Posterior vena cava (tissue), 2 donors: ENCODE measurements around the gene BAHCC1. TPM values are rescaled to one million over a fixed set of nuclear protein-coding genes. Genes with fewer than 3 reads are reported as not detected.

Experiments used
- DNase-seq: peaks from one replicate; pipeline ENCODE4 v3.0.0-alpha.2; 2020; ENCODE audit warnings: low spot score
- intact Hi-C, 2 donors: fragments of 100-400 bp; cut with DNase I; formaldehyde crosslinking; loops; one replicate each; pipeline versions ENCODE4 v1.14.1 to v1.14.2; 2022 to 2023
- total RNA-seq, 2 donors: library from RNA; stranded (reverse); fragmentation: NEBNext Ultra II Directional; extraction: Animal tissue kit (Norgen Biotek cat#: 25700); gene quantifications; one replicate each; pipeline ENCODE4 v1.2.1, GENCODE V29; 2021
- donor health status: DM: yes; HTN: yes; CAD: no.
- donor health status: DM: yes; HTN: yes; CAD: no.

BAHCC1 gene
- total RNA-seq, 2 donors from 2014 or later, result 17.3 to 19.1 TPM

GRCh38 chr17:81365601-81366585 is 29.4 kb upstream of the BAHCC1 start:
- intact Hi-C loops, result no loop called here
- no peak for DNase-seq

GRCh38 chr17:81366648-81367047 is 28.6 kb upstream of the BAHCC1 start:
- no peak for DNase-seq
- intact Hi-C loops, result no loop called here

GRCh38 chr17:81367171-81367570 is 28.1 kb upstream of the BAHCC1 start:
- DNase-seq, result no peak
- intact Hi-C loops, result no loop called here

- DNase-seq, result no peak
- intact Hi-C loops, result loop anchor here in 1 of 2 donors (1.0 kb wide), 1 partner anchor 38 kb away; no protein-coding TSS in a partner anchor
Measured at GRCh38 chr17:81368161-81369022, 26.9 kb upstream of the BAHCC1 start.

- intact Hi-C loops, result no loop called here
- no peak for DNase-seq
Measured at GRCh38 chr17:81370294-81370693, 25.0 kb upstream of the BAHCC1 start.

GRCh38 chr17:81371910-81372760 is 23.1 kb upstream of the BAHCC1 start:
- no peak for DNase-seq
- intact Hi-C loops, result no loop called here

GRCh38 chr17:81373536-81374160 is 21.6 kb upstream of the BAHCC1 start:
- DNase-seq, result no peak
- intact Hi-C loops, result no loop called here

GRCh38 chr17:81374890-81375289 is 20.4 kb upstream of the BAHCC1 start:
- no peak for DNase-seq
- intact Hi-C loops, result loop anchor here in 1 of 2 donors (5.0 kb wide), 1 partner anchor 773 kb away; no protein-coding TSS in a partner anchor

GRCh38 chr17:81376946-81377714 is 18.1 kb upstream of the BAHCC1 start:
- DNase-seq, result no peak
- intact Hi-C loops, result loop anchor here in 1 of 2 donors (5.0 kb wide), 1 partner anchor 775 kb away; no protein-coding TSS in a partner anchor

- no peak for DNase-seq
- intact Hi-C loops, result loop anchor here in 1 of 2 donors (5.0 kb wide), 1 partner anchor 777 kb away; no protein-coding TSS in a partner anchor
Measured at GRCh38 chr17:81378941-81379511, 16.2 kb upstream of the BAHCC1 start.

GRCh38 chr17:81379523-81379942 is 15.7 kb upstream of the BAHCC1 start:
- DNase-seq, result no peak

GRCh38 chr17:81380131-81380530 is 15.1 kb upstream of the BAHCC1 start:
- DNase-seq, result no peak
- intact Hi-C loops, result no loop called here

More at GRCh38 chr17:81379523-81379942, 15.7 kb upstream of the BAHCC1 start:
- intact Hi-C loops, result loop anchor here in 1 of 2 donors (5.0 kb wide), 1 partner anchor 777 kb away; no protein-coding TSS in a partner anchor

GRCh38 chr17:81380666-81381518 is 14.4 kb upstream of the BAHCC1 start:
- intact Hi-C loops, result no loop called here

GRCh38 chr17:81381632-81382577 is 13.4 kb upstream of the BAHCC1 start:
- no peak for DNase-seq
- intact Hi-C loops, result no loop called here

More at GRCh38 chr17:81380666-81381518, 14.4 kb upstream of the BAHCC1 start:
- no peak for DNase-seq

GRCh38 chr17:81382851-81383250 is 12.4 kb upstream of the BAHCC1 start:
- intact Hi-C loops, result no loop called here

More at GRCh38 chr17:81382851-81383250, 12.4 kb upstream of the BAHCC1 start:
- DNase-seq, result no peak
